ENCODE measurements around the gene RAB6A. TPM values are rescaled to one million over a fixed set of nuclear protein-coding genes. Genes with fewer than 3 reads are reported as not detected.

Gene RAB6A
- total RNA-seq, 1 experiment from 2014 or later, result 121 TPM

GRCh38 chr11:73808052-73808451, 47.2 kb upstream of the RAB6A start:
- H3K27me3 ChIP-seq (ENCODE audit: insufficient read depth, low read length), result no peaks in the 10 kb centered on the region
- CTCF ChIA-PET, result no interaction called here
- no peak overlapping the region for H3K27ac ChIP-seq (ENCODE audit: low read depth, low read length)
- no peak for TF ChIP-seq JUND (IDR thresholded peaks at IDR 0.05)
- TF ChIP-seq CEBPB (IDR thresholded peaks at IDR 0.05; ENCODE audit: low read depth), result no peak
- TF ChIP-seq CTCF (IDR thresholded peaks at IDR 0.05 in 2 of 3, conservative IDR thresholded peaks at IDR 0.05 in 1 of 3; ENCODE audit: borderline replicate concordance in 1 of 3, insufficient read depth in 1 of 3, low read depth in 2 of 3, low read length in 2 of 3), result no peak
- TF ChIP-seq REST (IDR thresholded peaks at IDR 0.05; ENCODE audit: low read depth), result no peak
- H3K9ac ChIP-seq (ENCODE audit: low read length), result no peak overlapping the region
- peaks cover 0 to 2% of the 10 kb centered on the region in 2 experiments; a peak in 1 of 4 replicates for H3K36me3 ChIP-seq (ENCODE audit: control insufficient read depth in 1 of 2, insufficient read depth in 2 of 2, low read length in 2 of 2)
- POLR2A ChIA-PET, result no interaction called here
- H3K4me3 ChIP-seq (replicated peaks in 1 of 2; ENCODE audit: low read depth in 1 of 2, low read length in 2 of 2), result no peak overlapping the region
- ATAC-seq (no peak), DNase-seq (ENCODE audit: low read depth, low spot score) (no peak)
- H3K9me3 ChIP-seq (ENCODE audit: control insufficient read depth in 1 of 2, insufficient read depth in 1 of 2, low read depth in 1 of 2, low read length in 2 of 2), result no peaks in the 10 kb centered on the region
- RAD21 ChIA-PET (ENCODE audit: low non-redundant PET in 1 of 2, low total read pairs in 2 of 2, uncharacterized antibody in 2 of 2, unreplicated experiment in 2 of 2), result no interaction called here
- 0 out of 2 replicates have a peak, but pooled peaks cover 5% of the 10 kb centered on the region for H3K79me2 ChIP-seq (ENCODE audit: insufficient read depth, low read length)
- no TSS peak for BruUV-seq (replicated peaks)
- H3K9me2 ChIP-seq (ENCODE audit: insufficient read depth), result no peaks in the 10 kb centered on the region
- intact Hi-C loops (cut with micrococcal nuclease), result no loop called here
- no peak overlapping the region for H2AFZ ChIP-seq (ENCODE audit: low read depth, low read length, poor library complexity, severe bottlenecking)
- H4K20me1 ChIP-seq (ENCODE audit: insufficient read depth), result no peaks in the 10 kb centered on the region
- H3K4me2 ChIP-seq (ENCODE audit: low read length), result no peak overlapping the region
- no peaks in the 10 kb centered on the region for H3K4me1 ChIP-seq (ENCODE audit: control insufficient read depth in 1 of 2, insufficient read depth in 2 of 2, low read length in 2 of 2)
